GM12892 (cell line): ENCODE results near the gene TRRAP.

ENCODE experiments used
- DNase-seq: peaks from one replicate; pipeline ENCODE4 v3.0.0; 2011; ENCODE audit not compliant: insufficient read length
- FAIRE-seq: peaks from 2 replicates; lab custom pipeline; 2011; peaks lifted over from hg19 to GRCh38; lab: Jason Lieb, UNC
- POLR2A ChIP-seq: IDR thresholded peaks from 2 replicates; pipeline ENCODE4 v1.6.1; 2011; ENCODE audit warnings: low read depth, low read length, control low read depth
- POLR2AphosphoS5 ChIP-seq: IDR thresholded peaks from 2 replicates; pipeline ENCODE4 v1.6.1; 2011; ENCODE audit warnings: low read depth, low read length, control low read depth
- TAF1 ChIP-seq: IDR thresholded peaks from 2 replicates; pipeline ENCODE4 v1.6.1; 2011; ENCODE audit warnings: low read depth, mild to moderate bottlenecking, control low read depth, low read length, borderline replicate concordance

TRRAP gene

GRCh38 chr7:98995523-98996149, 117.3 kb downstream of the TRRAP start:
- TF ChIP-seq POLR2A (no peak; the same call in 1 of the 2 replicates), POLR2AphosphoS5 (no peak), TAF1 (no peak)
- FAIRE-seq (no peak), DNase-seq (no peak)

GRCh38 chr7:98996150-98996552, 117.8 kb downstream of the TRRAP start:
- no peak for FAIRE-seq
- TF ChIP-seq POLR2A = no peak
- no peak for TF ChIP-seq POLR2AphosphoS5
- no peak for TF ChIP-seq TAF1
- DNase-seq = no peak

DNA sequence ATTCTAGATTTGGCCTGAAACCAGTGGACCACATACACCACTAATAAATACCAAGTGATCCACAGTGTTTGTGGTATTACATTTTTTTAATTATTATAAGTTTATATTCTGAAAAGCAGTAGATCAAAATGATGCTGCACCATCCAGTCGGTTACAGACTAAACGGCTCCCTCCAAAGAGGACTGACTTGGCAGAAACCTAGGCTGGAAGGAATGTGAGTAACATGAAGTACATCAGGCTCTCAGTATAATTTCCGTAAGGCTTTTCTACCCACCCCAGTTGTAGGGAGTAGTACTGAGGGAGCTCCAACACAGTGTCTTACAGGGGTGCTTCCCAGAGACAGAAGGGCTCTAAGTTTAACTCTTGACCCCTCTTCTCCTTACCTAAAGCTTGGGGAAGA, 119.5 kb downstream of the TRRAP start:
- DNase-seq = no peak
- no peak for FAIRE-seq
- no peak for TF ChIP-seq TAF1
- TF ChIP-seq POLR2A = no peak
- TF ChIP-seq POLR2AphosphoS5 = no peak

DNA sequence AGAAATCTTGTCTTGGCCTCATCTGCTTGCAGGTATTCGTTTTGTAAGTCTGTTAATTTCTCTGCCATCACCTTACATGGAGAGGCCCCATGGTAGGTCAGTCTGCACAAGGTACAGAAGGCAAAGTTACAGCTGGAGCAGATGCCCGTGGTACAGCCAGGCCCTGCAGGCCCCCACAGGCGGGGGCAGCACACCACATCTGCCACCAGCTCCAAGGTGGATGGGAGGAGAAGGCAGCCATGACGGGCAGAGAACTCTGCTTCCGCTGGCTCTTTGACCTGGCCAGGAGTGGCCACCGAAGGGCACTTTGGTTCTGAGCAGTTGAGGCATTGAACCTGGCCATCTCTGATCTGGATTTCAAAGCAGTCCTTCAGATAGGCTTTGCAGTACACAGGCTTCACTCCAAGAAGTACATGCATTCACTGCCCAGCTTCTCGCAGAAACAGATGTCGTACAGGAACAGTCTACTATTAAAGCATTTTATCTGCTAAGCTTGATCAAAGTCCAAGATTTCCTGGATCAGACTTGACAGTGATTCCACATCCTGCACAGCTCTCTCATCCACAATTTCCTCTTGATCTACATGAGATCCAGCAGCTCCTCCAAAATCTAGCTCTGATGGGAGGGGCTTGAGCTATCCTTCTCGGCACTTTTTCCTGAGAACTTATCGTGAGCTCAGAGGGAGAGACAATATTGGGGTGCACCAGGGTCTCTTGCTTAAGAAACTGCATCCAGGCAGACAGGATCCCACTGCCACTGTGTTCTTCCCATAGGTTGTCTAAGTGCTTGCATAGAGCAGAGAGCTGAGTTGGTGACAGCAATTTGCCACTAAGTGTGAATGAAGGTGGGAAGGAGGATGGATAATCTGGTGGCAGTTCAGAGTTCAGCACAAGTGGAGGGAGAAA, 120.7 kb downstream of the TRRAP start:
- FAIRE-seq (no peak), DNase-seq (no peak)
- TF ChIP-seq TAF1 (no peak), POLR2AphosphoS5 (no peak), POLR2A (no peak)

GRCh38 chr7:99000196-99000903, 122.0 kb downstream of the TRRAP start:
- no peak for FAIRE-seq
- TF ChIP-seq POLR2A (no peak), TAF1 (no peak), POLR2AphosphoS5 (no peak)
- no peak for DNase-seq

DNA sequence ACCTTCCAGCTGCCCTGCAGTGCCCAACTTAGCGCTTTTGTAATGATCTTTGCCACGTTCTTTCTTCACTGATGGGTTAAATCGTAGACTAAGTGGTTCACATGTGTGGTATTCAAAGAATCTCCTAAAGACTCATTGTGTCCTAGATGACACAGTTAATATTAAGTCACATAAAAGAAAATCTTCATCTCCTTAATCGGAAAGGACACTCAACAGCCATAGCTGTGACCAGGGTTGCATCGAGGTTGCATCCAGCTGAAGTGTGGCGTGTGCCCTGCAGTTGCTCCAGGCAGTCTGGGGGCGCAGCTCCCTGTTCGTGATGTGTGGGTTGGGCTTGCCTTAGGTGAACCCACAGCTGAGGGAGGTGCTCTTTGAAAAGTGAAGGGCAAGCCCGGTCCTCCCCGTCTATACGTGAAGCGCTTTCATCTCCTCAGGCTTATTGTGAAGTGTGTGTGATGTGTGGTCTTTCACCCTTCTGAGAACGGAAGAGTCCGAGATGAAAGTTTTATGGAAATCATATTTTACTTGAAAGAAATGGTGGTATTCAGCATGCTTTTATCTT, 122.7 kb downstream of the TRRAP start:
- DNase-seq (no peak), FAIRE-seq (no peak)
- TF ChIP-seq POLR2AphosphoS5 (no peak), POLR2A (no peak), TAF1 (no peak)

- FAIRE-seq (no peak), DNase-seq (no peak)
- TF ChIP-seq POLR2A = no peak
Observed at GRCh38 chr7:99001482-99002147, 123.3 kb downstream of the TRRAP start.

- DNase-seq = no peak
- no peak for TF ChIP-seq POLR2A
- TF ChIP-seq TAF1 = no peak
- TF ChIP-seq POLR2AphosphoS5 = no peak
- no peak for FAIRE-seq
Observed at GRCh38 chr7:99002148-99002826, 124.0 kb downstream of the TRRAP start.

- TF ChIP-seq TAF1 = no peak
- no peak for TF ChIP-seq POLR2AphosphoS5
- no peak for TF ChIP-seq POLR2A
- no peak for DNase-seq
- FAIRE-seq = no peak
Observed at GRCh38 chr7:99002827-99003212, 124.5 kb downstream of the TRRAP start.

DNA sequence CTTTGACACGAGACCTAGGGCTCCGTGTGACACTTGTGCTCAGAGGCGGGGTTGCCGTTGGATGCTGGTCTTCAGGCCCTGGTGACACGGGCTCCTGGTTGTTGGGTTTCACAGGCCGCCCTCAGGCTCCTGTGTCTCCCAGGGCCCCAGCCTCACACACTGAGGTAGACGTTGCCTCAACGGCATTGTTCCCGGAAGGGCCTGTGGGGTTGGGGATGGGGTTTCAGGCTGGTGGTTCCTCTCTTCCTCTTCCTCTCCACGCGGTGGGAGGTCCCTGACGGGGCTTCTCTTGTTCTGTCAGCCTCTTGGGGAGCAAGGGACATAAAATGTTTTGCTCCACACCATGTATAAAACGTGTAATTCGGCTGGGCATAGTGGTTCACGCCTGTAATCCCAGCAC, 125.1 kb downstream of the TRRAP start:
- no peak for TF ChIP-seq POLR2A
- TF ChIP-seq TAF1 = no peak
- no peak for TF ChIP-seq POLR2AphosphoS5
- no peak for DNase-seq
- FAIRE-seq = no peak
